Stimulated activated CD8-positive, alpha-beta memory T cell treated with anti-CD3 and anti-CD28 coated beads, Interleukin-15, amount 100 ng/mL, for 4 hours (primary cell): ENCODE measurements around the gene SUGP1.

ENCODE experiments used
- DNase-seq, 2 donors: peaks; one replicate each; pipeline ENCODE4 v3.0.0-alpha.2; 2020; ENCODE audit warnings: low read depth in 2 of 2

SUGP1 gene

GRCh38 chr19:19227217-19227616 is 93.1 kb downstream of the SUGP1 start:
- DNase-seq: no peak

- no peak for DNase-seq
Measured at GRCh38 chr19:19226663-19227062, 93.6 kb downstream of the SUGP1 start.

DNA sequence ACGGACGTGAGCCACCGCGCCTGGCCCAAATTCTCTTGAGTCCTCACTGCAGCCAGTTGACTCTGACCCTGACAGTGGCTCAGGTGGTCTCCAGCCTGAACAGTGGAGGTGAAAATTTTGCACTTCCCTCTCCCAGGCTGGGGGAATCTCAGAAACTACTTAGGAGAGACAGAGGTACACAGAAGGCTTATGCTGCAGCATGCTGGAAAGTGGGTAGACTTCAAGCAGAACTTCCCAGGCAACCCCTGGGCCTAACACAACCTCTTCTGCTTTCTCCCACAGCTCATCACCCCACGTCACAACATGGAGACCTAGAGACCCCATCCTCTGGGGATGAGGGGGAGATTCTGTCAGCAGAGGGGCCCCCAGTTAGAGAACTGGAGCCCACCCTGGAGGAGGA is 94.1 kb downstream of the SUGP1 start:
- DNase-seq: no peak
